HUES6 (cell line): ENCODE data around the gene TEDDM1.

Experiments used
- H3K27ac ChIP-seq: 2 replicates; pipeline ENCODE4 v1.7.0; 2013; ENCODE audit warnings: low read depth, mild to moderate bottlenecking, low read length, inconsistent platforms
- H3K27me3 ChIP-seq: 2 replicates; pipeline ENCODE4 v1.6.1; 2013; ENCODE audit warnings: low read length; ENCODE audit not compliant: control insufficient read depth, insufficient read depth
- H3K36me3 ChIP-seq: 2 replicates; pipeline ENCODE4 v1.6.1; 2013; ENCODE audit warnings: low read length; ENCODE audit not compliant: control insufficient read depth, insufficient read depth
- H3K4me1 ChIP-seq: 2 replicates; pipeline ENCODE4 v1.6.1; 2013; ENCODE audit warnings: low read length; ENCODE audit not compliant: control insufficient read depth, insufficient read depth
- H3K4me3 ChIP-seq: 2 replicates; pipeline ENCODE4 v1.5.1; 2013; ENCODE audit warnings: low read depth, low read length
- H3K9ac ChIP-seq: one replicate; pipeline ENCODE4 v1.6.1; 2013; ENCODE audit warnings: mild to moderate bottlenecking, low read length
- H3K9me3 ChIP-seq: 2 replicates; pipeline ENCODE4 v1.6.1; 2013; ENCODE audit warnings: low read depth, low read length; ENCODE audit not compliant: control insufficient read depth, insufficient read depth

Gene TEDDM1

GRCh38 chr1:182376936-182377574 lies 23.4 kb downstream of the TEDDM1 start:
- H3K27me3 ChIP-seq, result no peaks in the 10 kb centered on the region
- H3K4me1 ChIP-seq, result no peaks in the 10 kb centered on the region
- H3K27ac ChIP-seq, result no peak overlapping the region
- H3K4me3 ChIP-seq, result no peak overlapping the region
- H3K36me3 ChIP-seq, result peaks cover 10% of the 10 kb centered on the region
- H3K9me3 ChIP-seq, result no peaks in the 10 kb centered on the region
- no peak overlapping the region for H3K9ac ChIP-seq

- no peak overlapping the region for H3K4me3 ChIP-seq
These were observed 26.2 kb downstream of the TEDDM1 start for GRCh38 chr1:182374101-182374834.

GRCh38 chr1:182370532-182370931 lies 29.9 kb downstream of the TEDDM1 start:
- H3K9me3 ChIP-seq, result no peaks in the 10 kb centered on the region
- no peaks in the 10 kb centered on the region for H3K27me3 ChIP-seq
- H3K4me1 ChIP-seq, result no peaks in the 10 kb centered on the region
- no peak overlapping the region for H3K4me3 ChIP-seq
- no peaks in the 10 kb centered on the region for H3K36me3 ChIP-seq
- no peak overlapping the region for H3K27ac ChIP-seq
- H3K9ac ChIP-seq, result no peak overlapping the region

More at GRCh38 chr1:182374101-182374834, 26.2 kb downstream of the TEDDM1 start:
- H3K9ac ChIP-seq, result no peak overlapping the region
- no peaks in the 10 kb centered on the region for H3K4me1 ChIP-seq
- H3K27me3 ChIP-seq, result no peaks in the 10 kb centered on the region
- no peaks in the 10 kb centered on the region for H3K9me3 ChIP-seq
- H3K36me3 ChIP-seq, result no peaks in the 10 kb centered on the region
- no peak overlapping the region for H3K27ac ChIP-seq

GRCh38 chr1:182368903-182369302 lies 31.6 kb downstream of the TEDDM1 start:
- no peak overlapping the region for H3K4me3 ChIP-seq
- H3K27me3 ChIP-seq, result no peaks in the 10 kb centered on the region
- no peak overlapping the region for H3K9ac ChIP-seq
- no peak overlapping the region for H3K27ac ChIP-seq
- H3K9me3 ChIP-seq, result no peaks in the 10 kb centered on the region
- no peaks in the 10 kb centered on the region for H3K4me1 ChIP-seq
- no peaks in the 10 kb centered on the region for H3K36me3 ChIP-seq

- Histone ChIP-seq H3K9ac (no peak overlapping the region), H3K4me1 (no peaks in the 10 kb centered on the region), H3K4me3 (no peak overlapping the region), H3K9me3 (no peaks in the 10 kb centered on the region), H3K36me3 (no peaks in the 10 kb centered on the region), H3K27me3 (no peaks in the 10 kb centered on the region), H3K27ac (no peak overlapping the region)
These were observed 32.1 kb downstream of the TEDDM1 start for GRCh38 chr1:182368358-182368757.

- no peak overlapping the region for H3K9ac ChIP-seq
- H3K36me3 ChIP-seq, result no peaks in the 10 kb centered on the region
- H3K4me3 ChIP-seq, result no peak overlapping the region
- no peak overlapping the region for H3K27ac ChIP-seq
- no peaks in the 10 kb centered on the region for H3K9me3 ChIP-seq
- H3K27me3 ChIP-seq, result no peaks in the 10 kb centered on the region
- peaks cover 4% of the 10 kb centered on the region; the same call in 1 of the 2 replicates for H3K4me1 ChIP-seq
These were observed 32.5 kb downstream of the TEDDM1 start for GRCh38 chr1:182367926-182368325.

- no peak overlapping the region for H3K4me3 ChIP-seq
- H3K4me1 ChIP-seq, result peaks cover 8% of the 10 kb centered on the region; the same call in 1 of the 2 replicates
- H3K27me3 ChIP-seq, result no peaks in the 10 kb centered on the region
- no peak overlapping the region for H3K27ac ChIP-seq
- H3K9ac ChIP-seq, result no peak overlapping the region
- no peaks in the 10 kb centered on the region for H3K36me3 ChIP-seq
- H3K9me3 ChIP-seq, result no peaks in the 10 kb centered on the region
These were observed 33.9 kb downstream of the TEDDM1 start for GRCh38 chr1:182366596-182366995.

GRCh38 chr1:182359645-182360044 lies 40.8 kb downstream of the TEDDM1 start:
- Histone ChIP-seq H3K9me3 (no peaks in the 10 kb centered on the region), H3K4me1 (peaks cover 29% of the 10 kb centered on the region), H3K27ac (no peak overlapping the region), H3K9ac (no peak overlapping the region), H3K36me3 (no peaks in the 10 kb centered on the region), H3K27me3 (no peaks in the 10 kb centered on the region), H3K4me3 (no peak overlapping the region)

- Histone ChIP-seq H3K36me3 (no peaks in the 10 kb centered on the region), H3K9me3 (no peaks in the 10 kb centered on the region), H3K27me3 (no peaks in the 10 kb centered on the region), H3K27ac (no peak overlapping the region), H3K9ac (no peak overlapping the region), H3K4me1 (peaks cover 25% of the 10 kb centered on the region), H3K4me3 (no peak overlapping the region)
These were observed 42.6 kb downstream of the TEDDM1 start for GRCh38 chr1:182357913-182358312.

GRCh38 chr1:182357171-182357570 lies 43.3 kb downstream of the TEDDM1 start:
- H3K27ac ChIP-seq, result no peak overlapping the region
- no peaks in the 10 kb centered on the region for H3K36me3 ChIP-seq
- H3K9me3 ChIP-seq, result no peaks in the 10 kb centered on the region
- peaks cover 21% of the 10 kb centered on the region for H3K4me1 ChIP-seq
- no peak overlapping the region for H3K9ac ChIP-seq
- no peaks in the 10 kb centered on the region for H3K27me3 ChIP-seq
- H3K4me3 ChIP-seq, result no peak overlapping the region

- Histone ChIP-seq H3K36me3 (no peaks in the 10 kb centered on the region), H3K9me3 (no peaks in the 10 kb centered on the region), H3K4me3 (no peak overlapping the region), H3K4me1 (peaks cover 21% of the 10 kb centered on the region), H3K27me3 (no peaks in the 10 kb centered on the region), H3K9ac (no peak overlapping the region), H3K27ac (no peak overlapping the region)
These were observed 44.8 kb downstream of the TEDDM1 start for GRCh38 chr1:182355723-182356098.
